Kidney epithelial cell (primary cell): Measurements from ENCODE around the gene NAV2. TPM values are rescaled to one million over a fixed set of nuclear protein-coding genes. Genes with fewer than 3 reads are reported as not detected.

Experiments used
- DNase-seq: peaks from one replicate; pipeline ENCODE4 v3.0.0-alpha.2; 2010; ENCODE audit warnings: low read depth
- H3K27me3 ChIP-seq: 2 replicates; pipeline ENCODE4 v1.6.0; 2011; ENCODE audit warnings: low read length; ENCODE audit not compliant: control insufficient read depth, insufficient read depth
- H3K36me3 ChIP-seq: 2 replicates; pipeline ENCODE4 v1.5.1; 2011; ENCODE audit warnings: low read length; ENCODE audit not compliant: control insufficient read depth, insufficient read depth
- H3K4me3 ChIP-seq: 2 replicates; pipeline ENCODE4 v1.5.1; 2011; ENCODE audit warnings: low read depth, mild to moderate bottlenecking, control low read depth, low read length
- total RNA-seq: library from RNA; depleted of rRNA; stranded (reverse); fragments of >200 nt; gene quantifications from 2 replicates; pipeline ENCODE4 v1.2.3, GENCODE V29; 2015
- TF ChIP-seq, protein P1 (sequence below): IDR thresholded peaks from 2 replicates; pipeline ENCODE4 v1.5.1; 2011; ENCODE audit warnings: mild to moderate bottlenecking, moderate library complexity, low read length, control low read depth, inconsistent platforms; ENCODE audit not compliant: insufficient read depth, poor library complexity, severe bottlenecking

The NAV2 gene
- total RNA-seq, 1 donor from 2014 or later: 41.5 TPM

GRCh38 chr11:20156876-20157613 is 444.4 kb downstream of the NAV2 start:
- DNase-seq: no peak
- Histone ChIP-seq H3K36me3 (no peaks in the 10 kb centered on the region), H3K4me3 (no peak overlapping the region), H3K27me3 (peaks cover 78% of the 10 kb centered on the region)
- TF ChIP-seq, protein P1, sequence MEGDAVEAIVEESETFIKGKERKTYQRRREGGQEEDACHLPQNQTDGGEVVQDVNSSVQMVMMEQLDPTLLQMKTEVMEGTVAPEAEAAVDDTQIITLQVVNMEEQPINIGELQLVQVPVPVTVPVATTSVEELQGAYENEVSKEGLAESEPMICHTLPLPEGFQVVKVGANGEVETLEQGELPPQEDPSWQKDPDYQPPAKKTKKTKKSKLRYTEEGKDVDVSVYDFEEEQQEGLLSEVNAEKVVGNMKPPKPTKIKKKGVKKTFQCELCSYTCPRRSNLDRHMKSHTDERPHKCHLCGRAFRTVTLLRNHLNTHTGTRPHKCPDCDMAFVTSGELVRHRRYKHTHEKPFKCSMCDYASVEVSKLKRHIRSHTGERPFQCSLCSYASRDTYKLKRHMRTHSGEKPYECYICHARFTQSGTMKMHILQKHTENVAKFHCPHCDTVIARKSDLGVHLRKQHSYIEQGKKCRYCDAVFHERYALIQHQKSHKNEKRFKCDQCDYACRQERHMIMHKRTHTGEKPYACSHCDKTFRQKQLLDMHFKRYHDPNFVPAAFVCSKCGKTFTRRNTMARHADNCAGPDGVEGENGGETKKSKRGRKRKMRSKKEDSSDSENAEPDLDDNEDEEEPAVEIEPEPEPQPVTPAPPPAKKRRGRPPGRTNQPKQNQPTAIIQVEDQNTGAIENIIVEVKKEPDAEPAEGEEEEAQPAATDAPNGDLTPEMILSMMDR: no peak

- no peak overlapping the region for H3K4me3 ChIP-seq
- TF ChIP-seq, protein P1: no peak
- H3K36me3 ChIP-seq: no peaks in the 10 kb centered on the region
- H3K27me3 ChIP-seq: peaks cover 85% of the 10 kb centered on the region
- DNase-seq: no peak
Observed at GRCh38 chr11:20157728-20158127, 445.1 kb downstream of the NAV2 start.

GRCh38 chr11:20158597-20159257 is 446.1 kb downstream of the NAV2 start:
- no peak for DNase-seq
- TF ChIP-seq, protein P1: no peak
- H3K4me3 ChIP-seq: no peak overlapping the region

DNA sequence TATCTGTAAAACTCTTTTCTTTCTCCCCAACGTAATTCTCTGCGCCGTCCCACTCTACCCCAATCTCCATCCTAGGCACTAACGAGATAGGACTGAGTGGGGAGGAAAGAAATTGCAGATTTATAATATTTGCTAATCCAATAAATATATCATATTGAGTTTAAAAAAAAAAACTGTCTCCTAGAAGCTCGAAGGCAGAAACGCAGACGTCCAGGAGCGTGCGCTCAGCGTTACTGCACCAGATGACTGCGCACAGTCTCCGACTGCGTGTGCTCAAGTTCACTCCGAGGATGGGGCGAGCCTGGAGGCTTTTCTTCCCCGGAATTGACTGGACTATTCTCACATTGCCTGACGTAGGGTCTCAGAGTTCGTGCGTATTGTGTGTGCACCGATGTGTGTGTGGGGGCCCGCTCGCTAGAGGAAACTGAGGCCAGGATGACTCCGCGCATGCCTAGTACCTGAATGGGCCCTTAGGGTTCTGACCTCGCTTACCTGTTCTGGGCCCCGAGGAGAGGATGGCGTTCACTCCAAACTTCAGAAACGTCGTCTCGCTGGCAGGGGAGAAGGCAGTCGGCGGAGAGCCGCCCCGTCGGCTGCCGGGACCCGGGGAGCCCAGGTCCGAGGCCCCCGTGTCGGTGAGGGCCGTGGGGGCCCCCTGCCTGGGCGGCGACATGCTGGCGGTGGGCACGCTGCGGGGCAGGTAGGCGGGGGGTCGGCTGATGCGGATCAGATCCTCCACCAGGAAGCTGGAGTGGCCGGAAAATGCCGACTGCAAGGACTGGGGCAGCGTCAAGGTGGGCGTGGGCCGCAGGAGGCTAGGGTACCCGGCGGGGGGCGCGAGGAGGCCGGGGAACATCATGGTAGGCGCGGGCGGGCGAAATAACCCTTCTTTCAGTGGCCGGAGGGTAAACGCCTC is 447.1 kb downstream of the NAV2 start:
- no peak overlapping the region for H3K4me3 ChIP-seq
- H3K36me3 ChIP-seq: no peaks in the 10 kb centered on the region
- peaks cover 94% of the 10 kb centered on the region for H3K27me3 ChIP-seq
- TF ChIP-seq, protein P1: no peak
- DNase-seq: no peak

More at GRCh38 chr11:20158597-20159257, 446.1 kb downstream of the NAV2 start:
- peaks cover 92% of the 10 kb centered on the region for H3K27me3 ChIP-seq
- no peaks in the 10 kb centered on the region for H3K36me3 ChIP-seq

GRCh38 chr11:20160425-20161229 is 448.0 kb downstream of the NAV2 start, which contains the start of gene DBX1:
Gene DBX1, minus strand, starts transcription at chr11:20160475. Its CDS starts 151 bp downstream, at chr11:20160324.
- H3K4me3 ChIP-seq: no peak within 1 kb of the TSS
- TF ChIP-seq, protein P1: no peak
- peaks cover 96% of the 10 kb centered on the region for H3K27me3 ChIP-seq
- H3K36me3 ChIP-seq: no peaks in the 10 kb centered on the region
- no peak for DNase-seq
